ENCODE results near the gene FARP1.

- TF ChIP-seq EZH2 (IDR thresholded peaks at IDR 0.05; ENCODE audit: insufficient read depth, low read length) (no peak), CTCF (IDR thresholded peaks at IDR 0.05; ENCODE audit: insufficient read depth, low read depth, low read length) (no peak)
Measured at GRCh38 chr13:98503175-98504028, 360.5 kb downstream of the FARP1 start.

Measured in astrocyte (in vitro differentiated cells and primary cell).